GM19395 (cell line): ENCODE measurements around the gene IGF1R.
A peak's percentile ranks its signal among the peaks of the same experiment; 100 is the strongest.

Source experiments
- ATAC-seq: cut with Tn5 transposase; IDR thresholded peaks from one replicate; pipeline ENCODE4 v1.9.1; 2021; ENCODE audit warnings: mild to moderate bottlenecking, moderate library complexity; ENCODE audit not compliant: unreplicated experiment

The IGF1R gene

GRCh38 chr15:98648654-98649471, 524 bp downstream of the IGF1R start:
- peak; percentile 31 for ATAC-seq

GRCh38 chr15:98649472-98650416, 1.4 kb downstream of the IGF1R start:
- no peak for ATAC-seq

GRCh38 chr15:98650417-98651035, 2.2 kb downstream of the IGF1R start:
- no peak for ATAC-seq

GRCh38 chr15:98651036-98651481, 2.7 kb downstream of the IGF1R start:
- ATAC-seq = no peak

GRCh38 chr15:98651581-98652220, 3.4 kb downstream of the IGF1R start:
- no peak for ATAC-seq

GRCh38 chr15:98653686-98654085, 5.3 kb downstream of the IGF1R start:
- ATAC-seq = no peak

GRCh38 chr15:98654790-98655360, 6.5 kb downstream of the IGF1R start:
- ATAC-seq = no peak

GRCh38 chr15:98655732-98656131, 7.4 kb downstream of the IGF1R start:
- ATAC-seq = no peak

- ATAC-seq = no peak
Observed at GRCh38 chr15:98657721-98658120, 9.4 kb downstream of the IGF1R start.

- ATAC-seq = peak; percentile 98
Observed at GRCh38 chr15:98658831-98659699, 10.7 kb downstream of the IGF1R start.

GRCh38 chr15:98660055-98660454, 11.7 kb downstream of the IGF1R start:
- no peak for ATAC-seq

GRCh38 chr15:98663045-98663444, 14.7 kb downstream of the IGF1R start:
- ATAC-seq = no peak

GRCh38 chr15:98663606-98664005, 15.3 kb downstream of the IGF1R start:
- no peak for ATAC-seq

- no peak for ATAC-seq
Observed at GRCh38 chr15:98666441-98666840, 18.1 kb downstream of the IGF1R start.

GRCh38 chr15:98666841-98667240, 18.5 kb downstream of the IGF1R start:
- ATAC-seq = no peak

- ATAC-seq = no peak
Observed at GRCh38 chr15:98667521-98668179, 19.3 kb downstream of the IGF1R start.

GRCh38 chr15:98668566-98669308, 20.4 kb downstream of the IGF1R start:
- peak; percentile 83 for ATAC-seq

- ATAC-seq = no peak
Observed at GRCh38 chr15:98669638-98670037, 21.3 kb downstream of the IGF1R start.
